Measurements from ENCODE around the gene RAMP2.

RAMP2 gene

DNA sequence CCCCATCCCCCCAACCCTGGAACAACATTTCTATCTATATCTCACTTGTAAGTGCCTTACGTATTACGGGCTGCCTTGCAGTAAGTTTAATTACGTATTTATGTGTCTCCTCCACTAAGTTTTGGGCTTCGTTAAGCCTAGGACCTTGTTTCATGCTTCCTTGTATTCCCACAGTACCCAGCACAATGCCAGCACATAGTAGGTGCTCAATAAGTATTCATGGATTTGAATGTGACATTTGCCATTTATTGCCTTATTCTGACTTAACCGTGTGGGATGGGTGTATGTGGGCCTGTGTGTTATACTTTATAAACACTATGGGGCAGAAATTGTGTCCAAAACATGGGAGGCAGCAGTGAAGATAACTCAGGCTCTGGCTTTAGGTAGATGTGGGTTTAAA lies 31.5 kb downstream of the RAMP2 start:
- DNase-seq (ENCODE audit: low read depth, low spot score): no peak

DNA sequence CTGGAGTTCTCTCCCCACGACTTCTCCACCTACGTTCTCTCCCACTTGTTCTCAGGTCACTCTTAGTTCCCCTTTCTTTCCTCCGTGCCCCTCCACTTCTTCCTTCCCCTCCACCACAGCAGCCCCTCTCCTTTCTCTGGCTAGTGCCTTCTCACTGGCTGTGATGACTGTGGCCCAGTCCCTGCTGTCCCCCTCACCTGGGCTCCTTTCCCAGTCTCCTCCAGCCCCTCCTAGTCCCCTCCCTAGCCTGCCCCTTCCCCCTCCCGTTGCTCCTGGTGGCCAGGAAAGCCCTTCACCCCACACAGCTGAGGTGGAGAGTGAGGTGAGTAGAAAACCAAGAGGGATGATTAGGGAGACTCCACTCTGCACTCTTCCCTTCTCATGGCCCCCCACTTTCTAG lies 34.0 kb downstream of the RAMP2 start:
- no peak for DNase-seq (ENCODE audit: low read depth, low spot score)

DNA sequence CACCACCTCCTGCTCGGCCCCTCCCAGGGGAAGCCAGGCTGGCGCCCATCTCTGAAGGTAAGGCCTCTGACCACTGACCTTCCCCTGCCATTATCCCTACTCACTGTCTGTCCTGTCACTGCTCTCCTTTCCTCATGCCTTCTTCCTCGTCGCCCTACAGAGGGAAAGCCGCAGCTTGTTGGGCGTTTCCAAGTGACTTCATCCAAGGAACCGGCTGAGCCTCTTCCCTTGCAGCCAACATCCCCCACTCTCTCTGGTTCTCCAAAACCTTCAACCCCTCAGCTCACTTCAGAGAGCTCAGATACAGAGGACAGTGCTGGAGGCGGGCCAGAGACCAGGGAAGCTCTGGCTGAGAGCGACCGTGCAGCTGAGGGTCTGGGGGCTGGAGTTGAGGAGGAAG lies 34.4 kb downstream of the RAMP2 start:
- no peak for DNase-seq (ENCODE audit: low read depth, low spot score)

DNA sequence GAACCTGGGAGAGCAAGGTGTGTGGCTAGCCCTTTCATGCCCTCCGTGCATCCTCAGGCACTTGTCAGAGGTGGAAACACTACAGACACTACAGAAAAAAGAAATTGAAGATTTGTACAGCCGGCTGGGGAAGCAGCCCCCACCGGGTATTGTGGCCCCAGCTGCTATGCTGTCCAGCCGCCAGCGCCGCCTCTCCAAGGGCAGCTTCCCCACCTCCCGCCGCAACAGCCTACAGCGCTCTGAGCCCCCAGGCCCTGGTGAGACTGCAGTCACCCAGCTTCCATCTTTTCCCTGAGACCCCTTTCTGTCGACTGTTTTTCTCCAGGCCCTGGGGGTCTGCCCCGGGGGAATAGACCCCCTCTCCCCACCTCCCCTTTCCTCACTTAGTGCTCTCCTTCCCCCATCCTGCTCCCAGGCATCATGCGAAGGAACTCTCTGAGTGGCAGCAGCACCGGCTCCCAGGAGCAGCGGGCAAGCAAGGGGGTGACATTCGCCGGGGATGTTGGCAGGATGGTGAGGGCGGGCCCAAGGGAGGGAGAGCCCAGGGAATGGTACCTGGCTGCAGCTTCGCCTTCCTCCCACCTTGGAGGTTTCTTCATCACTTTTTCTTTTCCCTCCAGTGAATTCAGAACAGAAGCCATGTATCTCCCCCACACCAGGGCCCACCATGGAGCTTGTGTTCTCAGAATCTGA lies 35.2 kb downstream of the RAMP2 start:
- DNase-seq (ENCODE audit: low read depth, low spot score): no peak

DNA sequence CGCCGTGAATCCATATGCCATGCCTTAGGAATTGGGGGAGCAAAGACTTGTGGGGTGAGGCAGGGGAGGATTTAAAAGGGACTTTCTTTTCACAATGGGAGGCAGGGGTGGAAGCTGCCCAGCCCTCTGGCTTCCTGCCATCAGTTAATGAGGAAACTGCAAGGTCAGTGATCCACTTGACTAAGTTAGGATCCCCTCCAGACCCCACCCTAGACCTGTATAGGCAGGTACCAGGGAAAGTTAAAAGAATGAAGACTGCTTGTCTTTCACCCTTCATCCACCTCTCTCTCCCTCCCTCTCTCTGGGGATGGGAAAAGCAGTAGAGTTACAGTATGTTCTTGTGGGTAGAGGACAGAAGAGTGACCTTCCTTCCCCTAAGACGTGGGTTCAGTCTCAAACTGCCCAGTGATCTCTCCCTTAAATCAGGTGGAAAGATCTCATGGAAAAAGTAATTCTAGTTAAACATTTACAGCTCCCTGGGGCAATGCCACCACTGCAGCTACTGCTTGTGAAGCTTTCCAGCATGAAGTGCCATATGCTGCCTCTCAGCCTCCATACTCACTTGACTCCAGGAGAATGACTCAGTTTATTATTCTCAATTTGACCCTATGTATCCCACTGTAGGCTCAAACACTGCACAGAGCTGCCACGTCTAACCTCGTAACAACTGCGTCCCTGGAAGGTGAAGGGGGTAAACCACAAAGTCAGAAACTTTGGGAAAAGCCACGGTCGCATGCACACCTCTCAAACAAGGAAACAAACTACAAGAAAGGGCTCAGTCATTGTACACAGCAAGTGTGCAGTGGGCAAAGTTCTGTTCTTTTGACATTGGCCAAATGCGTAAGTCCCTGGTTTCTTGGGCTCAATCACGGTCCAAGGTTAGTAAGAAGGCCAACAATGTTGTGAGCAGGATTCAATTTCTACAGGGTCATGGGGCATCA lies 36.3 kb downstream of the RAMP2 start:
- no peak for DNase-seq (ENCODE audit: low read depth, low spot score)

DNA sequence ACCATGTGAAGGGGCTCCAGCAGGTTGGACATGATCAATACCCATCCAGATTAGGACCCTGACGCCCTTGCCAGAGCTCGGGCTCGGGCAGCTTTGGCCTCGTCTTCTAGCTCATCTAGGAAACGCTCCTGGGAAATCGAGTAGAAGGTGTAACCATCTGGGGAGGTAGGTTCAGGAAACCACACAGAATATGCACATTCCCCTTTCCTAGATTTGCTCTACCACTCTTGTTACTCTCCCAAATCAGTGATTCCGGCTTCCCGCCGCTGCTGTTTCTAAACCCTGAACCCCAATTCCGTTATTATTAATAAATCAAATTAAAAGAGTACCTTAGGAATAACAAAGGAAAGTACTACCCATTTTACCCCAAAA lies 37.0 kb downstream of the RAMP2 start:
- DNase-seq (ENCODE audit: low read depth, low spot score): no peak

DNA sequence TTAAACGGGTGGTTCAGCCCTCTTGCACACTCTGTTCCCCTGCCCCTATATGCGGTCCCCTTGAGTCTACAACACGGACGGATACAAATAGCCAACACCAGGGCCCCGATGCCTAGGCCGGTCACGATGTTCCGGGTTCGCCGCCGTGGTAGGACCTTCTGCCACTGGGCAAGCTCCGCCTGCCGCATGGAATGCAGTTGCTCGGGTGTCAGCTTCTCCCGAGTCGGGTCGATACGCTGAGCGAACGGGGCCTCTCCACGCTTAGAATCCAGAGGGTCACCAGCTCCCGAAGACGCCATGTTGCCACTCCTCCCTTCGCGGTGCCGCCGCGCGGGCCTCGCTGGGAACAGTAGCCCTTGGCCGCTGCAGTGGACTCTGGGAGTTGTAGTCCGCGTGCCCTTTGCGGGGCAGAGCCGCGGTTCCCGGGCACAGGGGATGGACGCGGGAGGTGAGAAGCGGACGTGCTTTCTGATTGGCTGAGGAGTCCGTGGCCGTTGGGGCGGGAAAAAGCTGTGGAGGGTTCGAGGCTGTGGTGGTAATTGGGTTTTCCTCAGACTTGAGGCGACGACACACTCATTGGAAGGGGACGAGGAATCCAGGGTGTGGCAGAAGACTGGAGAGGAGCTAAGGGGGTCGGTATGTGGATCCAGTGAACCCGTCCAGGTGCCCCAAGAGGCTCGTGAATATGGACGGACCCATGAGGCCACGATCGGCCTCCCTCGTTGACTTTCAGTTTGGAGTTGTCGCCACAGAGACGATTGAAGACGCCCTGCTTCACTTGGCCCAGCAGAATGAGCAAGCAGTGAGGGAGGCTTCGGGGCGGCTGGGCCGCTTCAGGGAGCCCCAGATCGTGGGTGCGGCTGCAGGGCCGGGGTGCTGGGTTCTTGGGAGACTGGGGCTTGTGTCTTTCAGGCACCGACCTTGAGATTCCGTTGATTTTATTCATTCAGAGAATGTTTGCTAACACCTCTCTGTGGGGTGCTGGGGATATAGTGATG lies 37.7 kb downstream of the RAMP2 start, which contains the start of the genes CNTD1 and COA3:
Gene CNTD1, plus strand, starts transcription at position 479 of the 998 bp plus-strand sequence. Its CDS starts 207 bp downstream, at position 686.
Gene COA3, minus strand, starts transcription at position 322 of the 998 bp plus-strand sequence. Its CDS starts 23 bp downstream, at position 299.
- no peak for DNase-seq (ENCODE audit: low read depth, low spot score)

DNA sequence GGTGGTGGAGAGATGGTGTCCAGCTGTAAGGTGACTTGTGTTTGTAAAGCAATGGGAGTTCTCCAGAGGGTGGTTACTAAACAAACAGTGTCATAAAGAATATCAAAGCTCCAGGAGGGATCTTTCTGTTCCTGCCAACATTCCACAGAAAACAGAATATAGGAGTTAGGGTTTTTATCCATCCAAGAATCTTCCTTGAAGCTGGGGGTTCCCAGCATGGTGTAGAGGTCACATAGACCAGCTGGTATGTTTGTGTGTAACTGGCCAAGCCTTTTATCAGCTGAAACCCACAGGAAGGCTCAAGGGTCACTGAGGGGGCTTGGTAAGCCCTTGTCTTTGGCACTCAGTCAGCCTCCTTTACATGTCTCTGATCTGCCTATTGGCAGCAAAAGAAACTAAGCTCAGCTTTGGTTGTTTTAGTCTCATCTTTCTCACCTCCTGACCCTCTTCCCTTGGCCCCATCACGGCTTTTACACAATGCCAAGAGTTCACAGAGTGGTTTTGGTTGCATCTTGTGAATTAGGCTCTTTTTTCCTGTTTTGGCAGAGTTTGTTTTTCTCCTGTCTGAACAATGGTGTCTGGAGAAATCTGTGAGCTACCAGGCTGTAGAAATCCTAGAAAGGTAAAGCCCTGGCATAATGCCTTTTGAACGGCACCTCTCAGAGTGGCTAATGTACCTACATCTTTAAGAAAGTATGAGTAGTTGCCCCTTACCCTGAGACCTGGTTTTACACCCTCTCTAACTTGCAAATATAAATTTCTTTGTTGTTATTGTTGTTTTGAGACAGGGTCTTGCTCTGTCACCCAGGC lies 42.3 kb downstream of the RAMP2 start:
- DNase-seq (ENCODE audit: low read depth, low spot score): peak; percentile 98

DNA sequence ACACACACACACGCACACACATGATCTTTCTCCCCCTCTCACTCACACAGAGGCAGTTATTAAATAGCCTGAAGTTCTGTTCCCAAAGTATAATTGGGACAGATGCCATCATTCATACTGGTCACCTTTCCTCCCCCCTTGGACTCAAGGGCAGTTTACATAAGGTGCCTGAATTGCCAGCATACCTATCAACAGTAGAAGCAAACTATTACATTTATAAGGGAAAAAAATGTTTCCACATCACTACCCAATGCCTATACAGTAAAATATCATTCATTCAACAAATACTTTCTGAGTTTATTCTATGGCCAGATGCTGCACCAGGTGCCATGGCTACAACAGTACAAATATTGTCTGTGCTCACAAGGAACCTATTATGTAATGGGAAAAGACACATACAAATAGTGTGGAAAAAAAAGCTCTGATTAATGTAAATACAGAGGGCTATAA lies 43.9 kb downstream of the RAMP2 start:
- DNase-seq (ENCODE audit: low read depth, low spot score): no peak

DNA sequence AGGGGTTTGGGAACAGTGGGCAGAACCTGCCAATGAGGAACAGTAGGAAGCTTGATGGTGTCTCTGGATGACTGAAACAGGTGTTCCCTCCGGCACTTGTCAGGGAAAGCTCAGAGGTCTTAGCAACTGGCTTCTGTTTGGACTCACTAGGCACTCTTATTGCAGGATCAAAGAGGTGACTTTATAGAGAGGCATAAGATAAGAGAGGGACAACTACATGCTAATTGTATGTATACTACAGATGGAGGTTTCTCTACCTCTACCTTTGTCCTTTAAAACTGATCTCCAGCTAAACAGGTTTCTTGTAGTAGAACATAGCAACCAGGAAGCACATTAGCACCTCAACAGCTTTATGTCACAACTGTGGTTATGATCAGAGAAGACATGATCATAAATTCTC lies 45.2 kb downstream of the RAMP2 start:
- DNase-seq (ENCODE audit: low read depth, low spot score): no peak

DNA sequence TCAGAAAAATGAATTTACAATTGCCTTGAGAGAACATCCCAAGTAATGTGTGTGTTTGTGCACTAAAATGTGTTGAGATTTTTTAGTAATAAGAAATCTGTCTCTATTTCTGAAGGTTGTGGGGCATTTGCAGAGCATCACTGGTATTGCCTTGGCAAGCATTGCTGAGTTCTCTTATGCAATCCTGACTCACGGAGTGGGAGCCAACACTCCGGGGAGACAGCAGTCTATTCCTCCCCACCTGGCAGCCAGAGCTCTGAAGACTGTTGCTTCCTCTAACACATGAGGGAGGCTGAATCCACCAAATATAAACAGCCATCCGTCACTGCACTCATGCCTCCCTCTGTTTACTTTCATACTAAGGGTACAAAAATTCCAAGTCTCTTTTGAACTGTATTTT lies 48.2 kb downstream of the RAMP2 start:
- no peak for DNase-seq (ENCODE audit: low read depth, low spot score)

Measured in brain pericyte (primary cell).